HFFc6 (cell line): ENCODE results near the gene FAM32A. TPM values are rescaled to one million over a fixed set of nuclear protein-coding genes. Genes with fewer than 3 reads are reported as not detected.

Experiments used
- DNase-seq: peaks from one replicate; pipeline ENCODE4 v3.0.0-alpha.2; 2018
- H3K27ac Mint-ChIP-seq: 2 replicates; pipeline ENCODE4 v1.8.0; 2020; ENCODE audit warnings: mild to moderate bottlenecking, mixed read lengths
- H3K27me3 Mint-ChIP-seq: 2 replicates; pipeline ENCODE4 v1.8.0; 2021; ENCODE audit warnings: mild to moderate bottlenecking, moderate library complexity, mixed read lengths; ENCODE audit not compliant: insufficient read depth
- H3K36me3 Mint-ChIP-seq: 2 replicates; pipeline ENCODE4 v1.8.0; 2021; ENCODE audit warnings: low read depth, mixed read lengths
- H3K4me1 Mint-ChIP-seq: 2 replicates; pipeline ENCODE4 v1.8.0; 2020; ENCODE audit warnings: low read depth, mixed read lengths
- H3K4me3 Mint-ChIP-seq: 2 replicates; pipeline ENCODE4 v1.8.0; 2020; ENCODE audit warnings: mild to moderate bottlenecking, moderate library complexity, mixed read lengths
- H3K9me3 Mint-ChIP-seq: 2 replicates; pipeline ENCODE4 v1.8.0; 2020; ENCODE audit warnings: mild to moderate bottlenecking, mixed read lengths
- total RNA-seq, 6 experiments: library from RNA; stranded (reverse); fragmentation: NEBNext Ultra II Directional; extraction: Animal tissue kit (Norgen Biotek cat#: 25700); gene quantifications; 2 replicates in 1 of 6; 3 replicates in 5 of 6; pipeline ENCODE4 v1.2.3, GENCODE V29; 2021
- TF ChIP-seq, protein P1 (sequence below): fragments of 200-600 bp; sonication (generic); IDR thresholded peaks from 2 replicates; pipeline ENCODE4 v1.5.0; 2021; ENCODE audit warnings: antibody characterized with exemption, mild to moderate bottlenecking

The FAM32A gene
- total RNA-seq, 6 experiments from 2014 or later: 77.0 to 81.3 (median 79.6) TPM

DNA sequence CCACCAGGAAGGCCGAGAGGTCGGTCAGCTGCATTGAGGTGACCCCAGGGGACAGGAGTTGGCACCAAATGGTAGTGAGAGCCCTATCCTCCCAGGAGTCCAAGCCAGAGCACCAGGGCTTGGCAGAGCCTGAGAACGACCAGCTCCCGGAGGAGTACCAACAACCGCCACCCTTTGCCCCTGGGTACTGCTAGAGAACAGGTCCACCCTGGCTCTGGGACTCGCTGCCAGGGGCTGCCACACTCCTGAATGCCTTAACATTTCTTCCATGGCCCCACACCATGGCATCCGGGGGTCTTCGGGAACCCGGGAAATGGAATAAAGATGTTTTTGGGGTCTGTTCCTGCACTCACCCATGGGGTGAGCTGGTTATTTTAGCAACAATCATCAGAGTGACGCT, 27.6 kb upstream of the FAM32A start:
- TF ChIP-seq, protein P1, sequence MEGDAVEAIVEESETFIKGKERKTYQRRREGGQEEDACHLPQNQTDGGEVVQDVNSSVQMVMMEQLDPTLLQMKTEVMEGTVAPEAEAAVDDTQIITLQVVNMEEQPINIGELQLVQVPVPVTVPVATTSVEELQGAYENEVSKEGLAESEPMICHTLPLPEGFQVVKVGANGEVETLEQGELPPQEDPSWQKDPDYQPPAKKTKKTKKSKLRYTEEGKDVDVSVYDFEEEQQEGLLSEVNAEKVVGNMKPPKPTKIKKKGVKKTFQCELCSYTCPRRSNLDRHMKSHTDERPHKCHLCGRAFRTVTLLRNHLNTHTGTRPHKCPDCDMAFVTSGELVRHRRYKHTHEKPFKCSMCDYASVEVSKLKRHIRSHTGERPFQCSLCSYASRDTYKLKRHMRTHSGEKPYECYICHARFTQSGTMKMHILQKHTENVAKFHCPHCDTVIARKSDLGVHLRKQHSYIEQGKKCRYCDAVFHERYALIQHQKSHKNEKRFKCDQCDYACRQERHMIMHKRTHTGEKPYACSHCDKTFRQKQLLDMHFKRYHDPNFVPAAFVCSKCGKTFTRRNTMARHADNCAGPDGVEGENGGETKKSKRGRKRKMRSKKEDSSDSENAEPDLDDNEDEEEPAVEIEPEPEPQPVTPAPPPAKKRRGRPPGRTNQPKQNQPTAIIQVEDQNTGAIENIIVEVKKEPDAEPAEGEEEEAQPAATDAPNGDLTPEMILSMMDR: no peak
- no peaks in the 10 kb centered on the region for H3K36me3 Mint-ChIP-seq
- peaks cover 8% of the 10 kb centered on the region for H3K27me3 Mint-ChIP-seq
- no peaks in the 10 kb centered on the region for H3K9me3 Mint-ChIP-seq
- DNase-seq: no peak
- peaks cover 18% of the 10 kb centered on the region for H3K4me1 Mint-ChIP-seq
- H3K27ac Mint-ChIP-seq: no peak overlapping the region
- no peak overlapping the region for H3K4me3 Mint-ChIP-seq

DNA sequence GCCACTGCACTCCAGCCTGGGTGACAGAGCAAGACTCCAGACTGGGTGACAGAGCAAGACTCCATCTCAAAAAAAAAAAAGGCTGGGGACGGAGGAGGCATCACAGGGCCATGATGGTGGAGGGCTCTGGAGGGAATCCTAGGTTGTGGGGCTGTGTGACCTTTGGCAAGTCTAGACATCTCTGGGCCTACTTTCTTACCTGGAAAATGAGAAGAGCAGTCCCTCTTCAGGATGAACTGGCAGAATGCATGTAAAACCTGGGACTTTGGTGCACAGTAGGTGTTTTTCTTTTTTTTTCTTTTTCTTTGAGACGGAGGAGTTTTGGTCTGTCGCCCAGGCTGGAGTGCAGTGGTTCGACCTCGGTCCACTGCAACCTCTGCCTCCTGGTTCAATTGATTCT, 25.6 kb upstream of the FAM32A start:
- TF ChIP-seq, protein P1: no peak
- H3K27me3 Mint-ChIP-seq: peaks cover 6% of the 10 kb centered on the region
- H3K4me1 Mint-ChIP-seq: peaks cover 18% of the 10 kb centered on the region
- H3K9me3 Mint-ChIP-seq: no peaks in the 10 kb centered on the region
- H3K4me3 Mint-ChIP-seq: no peak overlapping the region
- H3K27ac Mint-ChIP-seq: no peak overlapping the region
- no peaks in the 10 kb centered on the region for H3K36me3 Mint-ChIP-seq
- no peak for DNase-seq

DNA sequence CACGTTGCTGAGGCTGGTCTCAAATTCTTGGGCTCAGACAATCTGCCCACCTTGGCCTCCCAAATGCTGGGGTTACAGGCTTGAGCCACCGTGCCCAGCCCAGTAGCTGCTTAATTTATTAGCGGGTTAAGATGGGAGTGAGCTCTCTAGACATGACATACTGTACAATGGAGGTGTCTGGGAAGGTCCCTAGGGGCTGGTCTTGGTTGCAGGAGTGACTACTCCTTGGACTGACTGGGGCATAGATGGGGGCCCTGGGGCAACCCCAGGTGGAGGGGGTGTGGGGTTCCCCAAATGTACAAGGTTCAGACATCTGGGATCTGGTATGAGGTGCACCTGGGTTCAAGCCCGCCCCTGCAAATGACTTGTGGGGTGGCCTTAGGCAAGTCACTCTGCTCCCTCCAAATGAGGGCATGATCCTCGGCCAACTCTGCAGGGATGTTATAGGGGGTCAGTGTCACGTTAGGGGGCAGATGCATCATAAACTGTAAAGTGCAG, 24.7 kb upstream of the FAM32A start:
- TF ChIP-seq, protein P1: no peak
- Mint-ChIP-seq H3K9me3 (no peaks in the 10 kb centered on the region), H3K27ac (peak overlapping the region; percentile 91), H3K4me1 (peaks cover 18% of the 10 kb centered on the region), H3K27me3 (peaks cover 4% of the 10 kb centered on the region), H3K4me3 (peak overlapping the region; percentile 75; the same call in 1 of the 2 replicates), H3K36me3 (no peaks in the 10 kb centered on the region)
- no peak for DNase-seq

DNA sequence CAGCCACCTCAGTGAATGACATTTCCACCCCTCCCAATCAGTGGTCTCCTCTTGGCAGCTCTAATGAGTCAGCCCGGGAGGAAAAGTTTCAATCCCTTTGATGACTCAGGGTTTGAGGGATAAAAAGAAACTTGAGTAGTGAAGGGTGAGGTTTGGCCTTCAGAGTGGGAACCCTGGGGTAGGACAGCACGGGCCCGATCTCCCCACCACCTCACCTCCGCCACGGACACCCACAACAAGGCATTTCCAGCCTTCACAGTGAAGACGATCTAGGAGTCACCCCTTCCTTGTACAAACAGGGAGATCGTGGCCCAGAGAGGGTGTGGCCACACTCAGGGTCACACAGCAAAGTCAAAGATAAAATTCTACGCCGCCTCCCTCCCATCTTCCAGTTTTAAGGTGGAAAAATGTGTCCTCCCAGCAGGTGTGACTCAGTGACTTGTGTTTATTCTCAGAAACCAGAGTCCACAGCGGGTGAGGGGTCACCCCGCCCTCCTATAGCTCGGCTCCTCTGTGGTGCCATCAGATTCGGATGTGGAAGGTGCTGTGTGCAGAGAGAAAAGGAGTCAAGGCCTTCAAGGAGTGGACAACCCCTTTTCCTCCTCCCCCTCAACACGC, 24.2 kb upstream of the FAM32A start:
- peak overlapping the region; percentile 75 for H3K4me3 Mint-ChIP-seq
- H3K4me1 Mint-ChIP-seq: peaks cover 18% of the 10 kb centered on the region
- H3K27ac Mint-ChIP-seq: peak overlapping the region; percentile 91
- H3K9me3 Mint-ChIP-seq: no peaks in the 10 kb centered on the region
- TF ChIP-seq, protein P1: no peak
- peak; percentile 76 for DNase-seq
- no peaks in the 10 kb centered on the region for H3K36me3 Mint-ChIP-seq
- peaks cover 4% of the 10 kb centered on the region for H3K27me3 Mint-ChIP-seq

DNA sequence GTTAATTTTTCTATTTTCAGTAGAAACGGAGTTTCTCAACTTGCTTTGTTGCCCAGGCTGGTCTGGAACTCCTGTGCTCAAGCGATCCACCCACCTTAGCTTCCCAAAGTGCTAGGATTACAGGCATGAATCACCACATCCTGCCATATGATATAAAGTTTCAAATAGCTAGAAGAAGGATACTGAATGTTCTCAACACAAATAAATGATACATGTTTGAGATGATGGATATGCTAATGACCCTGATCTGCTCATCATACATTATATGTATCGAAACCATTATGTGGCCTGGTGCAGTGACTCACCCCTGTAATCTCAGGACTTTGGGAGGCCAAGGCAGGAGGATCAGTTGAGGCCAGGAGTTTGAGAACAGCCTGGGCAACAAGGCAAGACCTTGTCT, 23.4 kb upstream of the FAM32A start:
- H3K27ac Mint-ChIP-seq: peak overlapping the region; percentile 91
- TF ChIP-seq, protein P1: no peak
- DNase-seq: peak; percentile 70
- no peaks in the 10 kb centered on the region for H3K36me3 Mint-ChIP-seq
- peaks cover 2% of the 10 kb centered on the region for H3K27me3 Mint-ChIP-seq
- H3K4me3 Mint-ChIP-seq: peak overlapping the region; percentile 79
- no peaks in the 10 kb centered on the region for H3K9me3 Mint-ChIP-seq
- peaks cover 18% of the 10 kb centered on the region for H3K4me1 Mint-ChIP-seq
